SH-SY5Y (cell line): ENCODE results near the gene RAB10.

ENCODE experiments used
- GATA2 ChIP-seq: IDR thresholded peaks from 2 replicates; pipeline ENCODE4 v1.6.1; 2011; ENCODE audit warnings: mild to moderate bottlenecking, low read depth, low read length
- GATA3 ChIP-seq: IDR thresholded peaks from 2 replicates; pipeline ENCODE4 v1.6.1; 2011; ENCODE audit warnings: low read depth, mild to moderate bottlenecking, low read length, moderate library complexity

DNA sequence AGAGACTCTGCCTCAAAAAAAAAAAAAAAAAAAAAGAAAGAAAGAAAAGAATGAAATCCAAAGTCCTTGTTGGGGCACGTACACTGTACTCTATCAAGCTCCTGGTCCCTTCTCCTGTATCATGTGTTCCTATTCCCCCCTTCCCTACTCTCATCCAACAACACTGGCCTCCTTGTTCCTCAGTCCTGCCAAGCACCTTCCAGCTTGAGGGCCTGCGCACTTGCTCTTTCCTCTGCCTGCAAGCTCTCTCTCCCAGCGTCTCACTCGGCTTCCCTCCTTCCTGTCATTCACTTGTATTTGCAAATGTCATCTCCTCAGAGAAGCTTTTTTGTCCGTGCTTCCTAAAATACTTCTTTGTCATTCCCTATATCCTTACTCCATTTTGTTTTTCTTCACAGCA is 40.8 kb upstream of the RAB10 start:
- TF ChIP-seq GATA2 (no peak), GATA3 (no peak)
